GM21360 (cell line): ENCODE measurements around the gene MAP4K1.

ENCODE experiments used
- ATAC-seq: cut with Tn5 transposase; IDR thresholded peaks from one replicate; pipeline ENCODE4 v1.9.1; 2021; ENCODE audit warnings: mild to moderate bottlenecking, moderate library complexity; ENCODE audit not compliant: unreplicated experiment

MAP4K1 gene

GRCh38 chr19:38617764-38618589 is at the start of gene MAP4K1:
MAP4K1 (minus strand) TSS chr19:38617953; CDS start chr19:38617895, 58 bp downstream.
- ATAC-seq, result peak; percentile 46

GRCh38 chr19:38666663-38667511 is 49.1 kb upstream of the MAP4K1 start:
- ATAC-seq, result no peak

- no peak for ATAC-seq
Measured at GRCh38 chr19:38665950-38666662, 48.4 kb upstream of the MAP4K1 start.

- ATAC-seq, result no peak
Measured at GRCh38 chr19:38665219-38665931, 47.6 kb upstream of the MAP4K1 start.

- no peak for ATAC-seq
Measured at GRCh38 chr19:38664503-38665211, 46.9 kb upstream of the MAP4K1 start.

GRCh38 chr19:38663957-38664502 is 46.3 kb upstream of the MAP4K1 start:
- no peak for ATAC-seq

GRCh38 chr19:38663156-38663651 is 45.5 kb upstream of the MAP4K1 start:
- ATAC-seq, result no peak

GRCh38 chr19:38662537-38663155 is 44.9 kb upstream of the MAP4K1 start:
- ATAC-seq, result no peak

GRCh38 chr19:38661996-38662395 is 44.2 kb upstream of the MAP4K1 start:
- ATAC-seq, result no peak

GRCh38 chr19:38661136-38661535 is 43.4 kb upstream of the MAP4K1 start:
- ATAC-seq, result no peak

GRCh38 chr19:38660724-38661123 is 43.0 kb upstream of the MAP4K1 start:
- no peak for ATAC-seq

- ATAC-seq, result no peak
Measured at GRCh38 chr19:38658462-38659306, 40.9 kb upstream of the MAP4K1 start.

- no peak for ATAC-seq
Measured at GRCh38 chr19:38657633-38658222, 40.0 kb upstream of the MAP4K1 start.

GRCh38 chr19:38656171-38656981 is 38.6 kb upstream of the MAP4K1 start:
- no peak for ATAC-seq

- no peak for ATAC-seq
Measured at GRCh38 chr19:38655148-38655824, 37.5 kb upstream of the MAP4K1 start.

GRCh38 chr19:38654628-38655055 is 36.9 kb upstream of the MAP4K1 start:
- ATAC-seq, result no peak
